Activated CD4-positive, alpha-beta T cell treated with anti-CD3 and anti-CD28 coated beads for 4 hours (primary cell): ENCODE data around the gene SPECC1.
"Not testable (repeated sequence)": the region's sequence is repeated elsewhere in the genome, so short reads cannot be mapped to it uniquely, and the experiment has no call there.

Experiments used
- DNase-seq, 2 donors: peaks; one replicate each; pipeline ENCODE4 v3.0.0-alpha.2; 2020

SPECC1 gene

DNA sequence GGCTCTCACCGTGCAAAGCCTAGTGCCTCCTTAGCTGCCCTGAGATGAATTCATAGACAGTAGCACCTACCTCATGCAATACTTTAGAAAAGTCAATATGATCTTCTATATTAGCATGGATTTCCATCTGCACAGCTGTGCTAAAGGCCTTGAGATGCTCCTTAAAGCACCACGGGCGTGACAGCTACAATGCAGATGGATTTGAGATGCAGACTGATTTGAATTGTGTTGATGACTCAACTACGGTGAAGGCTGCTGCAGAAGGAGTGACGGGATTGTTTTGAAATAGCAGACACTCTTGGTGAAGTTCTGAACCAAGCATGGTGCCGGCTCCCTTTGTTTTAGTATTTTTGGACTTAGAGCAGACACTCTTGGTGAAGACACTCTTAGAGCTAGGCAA, 88.2 kb downstream of the SPECC1 start:
- no peak for DNase-seq

- no peak for DNase-seq
These were observed 89.2 kb downstream of the SPECC1 start for GRCh38 chr17:20098314-20098713.

- DNase-seq: not testable (repeated sequence)
These were observed 91.6 kb downstream of the SPECC1 start for GRCh38 chr17:20100806-20101205.

DNA sequence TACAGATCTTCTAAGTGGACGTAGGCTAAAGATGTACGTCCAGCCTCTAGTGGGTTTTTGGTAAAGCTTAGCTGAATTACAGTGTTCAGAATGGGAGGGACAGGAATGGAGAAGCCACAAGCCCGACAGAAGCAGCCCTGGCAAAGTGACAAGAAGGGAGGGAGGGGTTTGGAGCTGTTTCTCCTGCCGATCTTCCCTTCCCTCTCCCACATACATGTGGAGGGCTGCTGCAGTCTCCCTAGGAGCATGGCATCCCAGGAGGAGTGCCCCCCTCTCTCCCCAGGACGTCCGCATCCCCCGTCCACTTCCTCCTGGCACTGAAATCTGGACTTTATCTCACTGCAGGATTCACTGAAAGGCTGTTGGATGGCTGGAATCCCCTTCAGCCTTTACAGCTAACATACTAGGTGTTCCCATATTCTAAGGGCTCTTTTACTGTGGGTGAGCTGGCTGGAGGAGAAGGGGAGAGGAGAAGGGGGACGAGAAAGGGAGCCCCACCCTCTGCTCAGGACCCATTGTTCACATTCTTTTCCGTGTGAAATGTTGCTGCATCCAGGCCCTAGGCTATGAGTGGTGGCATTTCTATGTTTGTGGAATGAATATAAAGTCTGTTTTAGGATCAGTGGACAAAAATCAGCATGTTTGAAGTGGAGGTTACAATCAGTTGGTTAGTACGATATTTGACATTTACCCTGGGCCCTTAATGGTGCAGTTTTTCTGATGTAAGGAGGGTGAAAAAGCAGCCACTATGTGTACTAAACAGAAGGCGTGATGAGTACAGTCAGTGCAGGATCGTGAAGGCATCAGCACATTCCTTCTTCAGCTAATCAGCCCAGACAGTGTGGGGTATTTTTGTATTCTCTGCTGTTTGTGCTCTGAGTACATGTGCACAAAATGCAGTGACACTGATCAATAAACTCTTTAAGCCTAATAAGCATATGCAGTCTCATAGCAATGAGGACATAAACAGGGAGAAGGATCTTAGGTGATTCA, 94.6 kb downstream of the SPECC1 start:
- DNase-seq: no peak

- no peak for DNase-seq
These were observed 96.6 kb downstream of the SPECC1 start for GRCh38 chr17:20105539-20106280.

GRCh38 chr17:20106446-20106845, 97.3 kb downstream of the SPECC1 start:
- not testable (repeated sequence) for DNase-seq

GRCh38 chr17:20109076-20109475, 99.9 kb downstream of the SPECC1 start:
- no peak for DNase-seq

- DNase-seq: no peak
These were observed 102.4 kb downstream of the SPECC1 start for GRCh38 chr17:20111538-20111937.

DNA sequence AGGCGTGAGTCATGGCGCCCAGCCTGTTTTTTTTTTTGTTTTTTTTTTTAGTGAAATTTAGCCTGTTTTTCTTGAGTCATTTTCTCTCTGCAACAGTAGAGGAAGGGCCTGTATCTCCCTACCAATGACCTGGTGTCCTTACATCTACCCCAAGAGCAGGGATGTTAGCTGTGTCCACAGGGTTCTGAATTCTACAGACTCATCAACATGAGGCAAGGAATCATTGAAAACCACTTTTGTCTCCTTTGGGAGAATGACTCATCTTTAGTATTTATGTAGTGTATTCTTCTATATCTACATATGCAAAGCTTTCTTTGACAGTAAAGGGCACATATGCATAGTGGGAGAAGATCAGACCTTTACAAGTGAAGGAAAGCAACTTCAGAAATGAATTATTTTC, 105.3 kb downstream of the SPECC1 start:
- DNase-seq: no peak

GRCh38 chr17:20116683-20117309, 107.6 kb downstream of the SPECC1 start:
- peak; percentile 58 to 60 for DNase-seq

DNA sequence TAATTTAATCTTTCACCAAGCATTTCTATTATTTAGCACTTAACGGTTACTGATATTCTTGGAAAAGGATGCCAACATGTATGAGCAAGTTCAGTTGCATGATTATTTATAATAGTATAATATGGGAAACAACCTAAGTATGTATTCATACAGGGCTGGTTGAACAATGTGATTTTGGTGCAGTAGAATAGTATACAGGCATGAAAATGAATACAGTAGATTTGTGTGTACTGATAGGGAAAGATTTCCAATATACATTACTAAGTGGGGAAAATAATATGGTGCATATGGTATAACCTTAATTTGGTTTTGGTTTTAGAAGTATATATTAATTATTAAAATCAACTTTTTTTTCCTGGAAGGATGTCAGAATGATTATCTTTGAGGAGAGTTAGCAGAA, 109.1 kb downstream of the SPECC1 start:
- DNase-seq: no peak

DNA sequence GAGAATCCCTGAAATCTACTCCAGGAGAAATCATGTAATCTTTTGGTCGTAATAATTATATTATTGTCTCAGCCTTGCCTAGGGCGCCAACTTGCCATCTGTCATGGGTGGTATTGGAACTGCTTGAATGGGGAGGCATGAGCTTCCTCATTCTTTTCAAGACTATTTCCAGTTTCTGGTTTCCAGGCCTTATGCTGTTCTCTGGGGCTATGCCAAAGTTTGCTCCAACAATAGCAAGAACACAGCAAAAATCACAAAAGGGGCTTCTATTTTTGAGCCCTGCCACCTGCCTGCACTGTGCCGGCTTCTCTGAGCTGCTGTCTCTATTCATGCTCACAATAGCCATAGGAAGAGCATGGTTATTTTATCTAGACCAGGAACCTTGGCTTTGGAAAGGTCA, 111.7 kb downstream of the SPECC1 start:
- DNase-seq: no peak

DNA sequence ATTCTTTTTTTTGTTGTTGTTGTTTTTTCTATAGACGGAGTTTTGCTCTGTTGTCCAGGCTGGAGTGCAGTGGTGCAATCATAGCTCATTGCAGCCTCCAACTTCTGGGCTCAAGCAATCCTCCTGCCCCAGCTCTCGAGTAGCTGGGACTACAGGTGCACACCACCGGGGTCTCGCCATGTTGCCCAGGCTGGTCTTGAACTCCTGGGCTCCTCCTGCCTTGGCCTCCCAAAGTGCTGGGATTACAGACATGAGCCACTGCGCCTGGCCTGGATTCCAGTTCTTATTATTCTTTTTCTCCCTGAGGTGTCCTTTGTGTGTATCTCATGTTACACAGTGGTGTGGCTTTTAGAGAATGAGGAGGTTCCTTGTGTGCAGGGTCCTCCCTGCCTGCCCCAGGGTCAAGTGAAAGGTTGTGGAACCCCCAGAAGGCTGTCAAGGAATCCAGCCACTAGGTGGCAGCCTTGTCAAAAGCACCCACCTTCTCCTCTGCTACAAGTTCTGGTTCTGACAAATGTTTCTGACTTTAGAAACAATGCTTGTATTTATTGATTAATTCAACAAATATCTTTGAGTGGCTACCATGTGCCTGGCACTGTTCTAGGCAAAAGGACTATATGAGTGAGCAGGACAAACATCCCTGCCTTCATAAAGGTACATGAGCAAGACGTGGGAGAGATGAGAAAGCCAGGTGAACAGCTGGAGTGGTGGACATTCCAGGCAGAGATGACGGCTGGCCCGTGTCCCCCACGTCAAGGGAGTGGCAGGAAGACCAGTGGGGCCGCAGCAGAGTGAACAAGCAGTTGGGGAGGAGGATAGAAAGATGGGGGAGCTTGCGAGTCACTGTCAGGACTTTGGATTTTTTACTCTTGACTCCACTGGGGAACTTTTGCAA, 112.4 kb downstream of the SPECC1 start:
- DNase-seq: peak; percentile 63 to 72

GRCh38 chr17:20122254-20122879, 113.2 kb downstream of the SPECC1 start:
- DNase-seq: no peak

DNA sequence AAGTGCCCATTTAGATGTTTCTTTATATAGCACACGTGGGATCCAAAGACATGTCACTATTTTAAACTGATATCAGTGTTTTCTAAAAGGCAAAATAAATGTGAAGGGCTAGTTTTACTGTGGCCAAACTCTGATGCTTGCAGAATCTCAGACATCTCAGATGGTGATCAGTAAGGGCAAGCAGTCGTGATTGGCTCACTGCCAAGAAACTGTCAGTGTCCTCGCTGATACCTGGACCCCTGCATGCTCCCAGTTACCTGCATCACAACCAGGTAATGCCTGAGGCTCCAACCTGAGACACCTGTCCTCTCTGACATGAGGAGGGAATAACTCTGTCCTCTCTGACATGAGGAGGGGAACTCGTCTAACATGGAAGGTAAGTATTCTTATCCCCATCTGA, 114.0 kb downstream of the SPECC1 start:
- DNase-seq: no peak

GRCh38 chr17:20125724-20126123, 116.6 kb downstream of the SPECC1 start:
- DNase-seq: no peak

DNA sequence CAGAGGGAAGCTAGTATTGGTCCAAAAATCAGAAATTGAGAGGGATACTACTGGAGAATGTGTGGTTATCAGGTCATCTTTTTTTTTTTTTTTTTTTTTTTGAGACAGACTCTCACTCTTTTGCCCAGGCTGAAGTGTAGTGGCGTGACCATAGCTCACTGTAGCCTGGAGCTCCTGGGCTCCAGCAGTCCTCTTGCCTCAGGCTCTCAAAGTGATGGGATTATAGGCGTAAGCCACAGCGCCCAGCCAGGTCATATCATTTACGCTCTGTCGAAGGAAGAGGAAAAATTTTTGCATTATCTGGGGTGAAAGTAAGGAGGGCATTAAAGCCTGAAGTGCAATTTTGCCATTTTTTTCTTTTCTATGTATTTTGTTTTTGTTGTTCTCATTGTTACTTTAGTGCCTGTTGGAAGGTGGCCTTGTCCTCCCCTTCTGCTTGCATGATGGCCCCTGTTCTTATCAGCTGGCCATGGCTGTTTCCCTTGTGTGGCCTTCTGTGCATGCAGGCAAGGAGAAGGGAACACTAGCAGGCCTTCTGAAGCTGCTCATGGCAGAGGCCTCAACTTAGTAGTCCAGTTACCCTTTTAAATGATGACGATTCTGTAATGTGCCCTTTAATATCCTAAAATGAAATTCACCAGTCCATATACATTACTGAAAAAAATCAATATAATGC, 118.3 kb downstream of the SPECC1 start:
- no peak for DNase-seq

GRCh38 chr17:20128036-20128667, 119.0 kb downstream of the SPECC1 start:
- DNase-seq: no peak

- no peak for DNase-seq
These were observed 124.4 kb downstream of the SPECC1 start for GRCh38 chr17:20133517-20133916.

GRCh38 chr17:20141198-20141972, 132.2 kb downstream of the SPECC1 start:
- no peak for DNase-seq
